Esophagus muscularis mucosa (tissue), 4 donors: ENCODE measurements around the gene FASTKD2. TPM values are rescaled to one million over a fixed set of nuclear protein-coding genes. Genes with fewer than 3 reads are reported as not detected.
A peak's percentile ranks its signal among the peaks of the same experiment; 100 is the strongest.

Experiments
- DNase-seq: peaks from one replicate; pipeline ENCODE4 v3.0.0-alpha.2; 2017; ENCODE audit errors: extremely low spot score
- H3K27ac ChIP-seq, 4 donors: fragments of 200-600 bp; sonication (generic); replicated peaks in 1 of 4; 1 replicate in 3 of 4; 2 replicates in 1 of 4; pipeline ENCODE4 v1.5.1; 2016 to 2019; ENCODE audit warnings: mild to moderate bottlenecking in 1 of 4
- H3K27me3 ChIP-seq, 4 donors: fragments of 200-600 bp; sonication (generic); one replicate each; pipeline versions ENCODE4 v1.5.1 to v1.6.0; 2016 to 2019
- H3K36me3 ChIP-seq, 4 donors: fragments of 200-600 bp; sonication (generic); one replicate each; pipeline ENCODE4 v1.5.1; 2016 to 2019
- H3K4me1 ChIP-seq, 4 donors: fragments of 200-600 bp; sonication (generic); one replicate each; pipeline ENCODE4 v1.5.1; 2016 to 2019
- H3K4me3 ChIP-seq, 4 donors: fragments of 200-600 bp; sonication (generic); 1 replicate in 2 of 4; 2 replicates in 2 of 4; pipeline ENCODE4 v1.5.1; 2016 to 2019; ENCODE audit warnings: mild to moderate bottlenecking in 4 of 4, moderate library complexity in 1 of 4
- H3K9me3 ChIP-seq, 4 donors: fragments of 200-600 bp; sonication (generic); 1 replicate in 3 of 4; 2 replicates in 1 of 4; pipeline ENCODE4 v1.5.1; 2016 to 2019
- CTCF ChIP-seq, 3 experiments: fragments of 200-600 bp in 2 of 3; fragments of 450-650 bp in 1 of 3; sonication (generic) in 2 of 3; IDR thresholded peaks; one replicate each; pipeline ENCODE4 v1.5.1; 2017 to 2019; ENCODE audit warnings: antibody characterized with exemption in 3 of 3, mild to moderate bottlenecking in 2 of 3, moderate library complexity in 1 of 3
- EP300 ChIP-seq: sonication (generic); formaldehyde crosslinking; IDR thresholded peaks from one replicate; pipeline ENCODE4 v1.6.1; 2017; ENCODE audit warnings: antibody characterized with exemption
- POLR2A ChIP-seq: fragments of 450-650 bp; IDR thresholded peaks from one replicate; pipeline ENCODE4 v1.6.1; 2017; ENCODE audit warnings: antibody characterized with exemption, moderate library complexity, mild to moderate bottlenecking, low read depth
- POLR2AphosphoS5 ChIP-seq, 2 donors: sonication (generic); formaldehyde crosslinking; IDR thresholded peaks; one replicate each; pipeline ENCODE4 v1.6.1; 2017; ENCODE audit warnings: antibody characterized with exemption in 2 of 2
- WGBS: methylation state at CpG from one replicate; pipeline ENCODE4 v1.1.5; 2018; 5-methylcytosine and 5-hydroxymethylcytosine counted together
- intact Hi-C: fragments of 100-400 bp; cut with DNase I; formaldehyde crosslinking; loops from one replicate; pipeline ENCODE4 v1.15.1; 2023
- total RNA-seq, 4 donors: library from RNA; depleted of rRNA; stranded (reverse); fragments of >200 nt; gene quantifications; one replicate each; pipeline versions ENCODE4 v1.1.0 to v1.2.1, GENCODE V29; 2016

FASTKD2 gene
- total RNA-seq, 4 donors from 2014 or later = 22.5 to 31.3 (median 25.2) TPM

- intact Hi-C loops = loop anchor here (10.0 kb wide), 1 partner anchor 71 kb away; no protein-coding TSS in a partner anchor
These were observed 888 bp downstream of the FASTKD2 start for GRCh38 chr2:206766057-206766930.

GRCh38 chr2:206774871-206775270 is 9.5 kb downstream of the FASTKD2 start:
- 90% methylated on average over 1 of the region's 1 CpG for WGBS
- DNase-seq = no peak
- intact Hi-C loops = no loop called here
- Histone ChIP-seq H3K27ac (no peak overlapping the region), H3K4me3 (no peak overlapping the region), H3K4me1 (no peaks in the 10 kb centered on the region), H3K27me3 (no peaks in the 10 kb centered on the region), H3K36me3 (peaks cover 54 to 94% (median 71%) of the 10 kb centered on the region in 4 donors), H3K9me3 (peaks cover 0 to 9% (median 5%) of the 10 kb centered on the region in 4 donors)
- TF ChIP-seq POLR2A = no peak
- TF ChIP-seq POLR2AphosphoS5 (IDR thresholded peaks at IDR 0.05) = no peak
- TF ChIP-seq EP300 = no peak
- TF ChIP-seq CTCF (IDR thresholded peaks at IDR 0.05) = no peak

More at GRCh38 chr2:206766057-206766930, 888 bp downstream of the FASTKD2 start:
- H3K4me3 ChIP-seq = peak overlapping the region; percentile 74 to 85 (median 76)
- no peaks in the 10 kb centered on the region for H3K9me3 ChIP-seq
- 38% methylated on average over 12 of the region's 12 CpGs for WGBS
- TF ChIP-seq CTCF (IDR thresholded peaks at IDR 0.05) = no peak
- TF ChIP-seq EP300 = no peak
- no peak for TF ChIP-seq POLR2A
- TF ChIP-seq POLR2AphosphoS5 (IDR thresholded peaks at IDR 0.05) = no peak
- DNase-seq = no peak
- H3K27me3 ChIP-seq = no peaks in the 10 kb centered on the region
- peaks cover 30 to 43% (median 42%) of the 10 kb centered on the region in 4 donors for H3K4me1 ChIP-seq
- H3K36me3 ChIP-seq = peaks cover 10 to 22% (median 13%) of the 10 kb centered on the region in 4 donors
- H3K27ac ChIP-seq = peak overlapping the region; percentile 82 to 89 (median 87)

- Histone ChIP-seq H3K9me3 (peaks cover 0 to 9% (median 5%) of the 10 kb centered on the region in 4 donors), H3K4me1 (peaks cover 0 to 1% (median 0%) of the 10 kb centered on the region in 4 donors), H3K27ac (no peak overlapping the region), H3K27me3 (no peaks in the 10 kb centered on the region), H3K4me3 (no peak overlapping the region), H3K36me3 (peaks cover 50 to 95% (median 70%) of the 10 kb centered on the region in 4 donors)
- intact Hi-C loops = no loop called here
- no peak for DNase-seq
- TF ChIP-seq CTCF (IDR thresholded peaks at IDR 0.05) (no peak), POLR2AphosphoS5 (IDR thresholded peaks at IDR 0.05) (no peak), POLR2A (no peak), EP300 (no peak)
These were observed 11.0 kb downstream of the FASTKD2 start for GRCh38 chr2:206776432-206776831.

- Histone ChIP-seq H3K4me1 (peaks cover 0 to 4% (median 0%) of the 10 kb centered on the region in 4 donors), H3K27ac (no peak overlapping the region), H3K9me3 (peaks cover 0 to 9% (median 5%) of the 10 kb centered on the region in 4 donors), H3K27me3 (no peaks in the 10 kb centered on the region), H3K36me3 (peaks cover 24 to 95% (median 76%) of the 10 kb centered on the region in 4 donors), H3K4me3 (no peak overlapping the region)
- intact Hi-C loops = loop anchor here (5.0 kb wide), 1 partner anchor 83 kb away; no protein-coding TSS in a partner anchor
- DNase-seq = no peak
- 98% methylated on average over 2 of the region's 2 CpGs for WGBS
- TF ChIP-seq POLR2AphosphoS5 (IDR thresholded peaks at IDR 0.05) (no peak), EP300 (no peak), POLR2A (no peak), CTCF (IDR thresholded peaks at IDR 0.05) (no peak)
These were observed 15.3 kb downstream of the FASTKD2 start for GRCh38 chr2:206780671-206781070.
